ENCODE measurements around the gene EXOG. TPM values are rescaled to one million over a fixed set of nuclear protein-coding genes. Genes with fewer than 3 reads are reported as not detected.

Gene EXOG
- total and polyA plus RNA-seq, 2 of the 13 experiments (the other 11 are each of a cell fraction or from before 2014, with no cell fraction given) = 5.5 to 9.5 TPM

DNA sequence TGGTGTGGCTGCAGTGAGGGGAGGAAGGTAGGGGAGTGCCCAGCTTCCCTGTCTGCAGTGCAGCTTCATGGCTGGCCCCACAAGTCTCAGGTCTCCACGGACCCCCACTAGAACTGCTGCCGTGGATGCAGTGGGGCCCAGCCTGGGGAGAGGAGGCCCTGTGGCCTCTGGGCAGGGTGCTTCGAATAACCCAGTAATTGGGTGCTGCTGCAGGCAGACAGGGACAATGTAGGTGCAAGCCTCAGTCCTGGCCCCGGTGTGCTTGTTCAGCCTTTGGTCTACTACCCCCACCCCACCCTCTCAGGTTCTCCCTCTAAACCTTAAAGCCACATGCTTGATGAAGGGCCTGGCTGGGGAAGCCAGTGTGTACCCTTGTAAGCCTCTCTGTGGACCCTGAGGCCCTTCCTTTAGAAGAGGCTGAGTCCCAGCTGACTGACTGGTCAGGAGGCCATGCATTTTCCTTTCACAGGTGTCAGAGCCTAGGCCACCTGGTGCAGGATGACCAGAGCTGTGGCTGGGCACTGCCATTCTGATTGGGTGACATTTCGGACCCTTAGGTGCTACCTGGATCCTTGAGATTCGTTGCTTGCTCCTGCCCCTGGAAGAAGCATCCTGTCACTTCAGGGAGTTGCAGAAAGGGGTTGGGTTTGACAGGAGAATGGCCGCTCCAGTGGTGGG, 21.1 kb upstream of the EXOG start:
- Histone ChIP-seq H4K20me1 (ENCODE audit: insufficient read depth, low read length) (peaks cover 52% of the 10 kb centered on the region), H3K79me2 (ENCODE audit: insufficient read depth, low read length) (peaks cover 41% of the 10 kb centered on the region), H3K27ac (ENCODE audit: extremely low read length, insufficient read depth, low read length) (no peak overlapping the region), H3K4me1 (ENCODE audit: insufficient read depth, low read length) (peaks cover 42% of the 10 kb centered on the region), H2AFZ (ENCODE audit: low read length) (no peak overlapping the region), H3K9ac (ENCODE audit: insufficient read depth, low read depth, low read length) (no peak overlapping the region), H3K4me3 (replicated peaks in 1 of 3; ENCODE audit: insufficient read depth in 1 of 3, low read depth in 2 of 3, low read length in 3 of 3) (no peak overlapping the region), H3K9me3 (ENCODE audit: low read length) (no peaks in the 10 kb centered on the region), H3K27me3 (ENCODE audit: control insufficient read depth in 1 of 2, insufficient read depth in 2 of 2, low read length in 2 of 2) (no peaks in the 10 kb centered on the region), H3K36me3 (replicated peaks in 1 of 2; ENCODE audit: control insufficient read depth in 1 of 2, insufficient read depth in 2 of 2, low read length in 2 of 2) (peaks cover 8 to 19% of the 10 kb centered on the region in 2 experiments), H3K4me2 (ENCODE audit: low read depth, low read length) (no peak overlapping the region)
- CTCF ChIA-PET (ENCODE audit: low intra/inter-chr PET ratio, low total read pairs) = no interaction called here
- FAIRE-seq = no peak
- POLR2A ChIA-PET = no interaction called here
- in situ Hi-C loops (cut with HindIII; ENCODE audit: extremely low pct_ligation_motif_present, low pct_unique_long_range_greater_than_20kb) (loop anchor here (25.0 kb wide), 1 partner anchor 338 kb away; the partner anchor contains the start of genes ACAA1 and MYD88), intact Hi-C loops (cut with micrococcal nuclease; ENCODE audit: unreplicated experiment) (no loop called here)
- no peak for ATAC-seq
- TF ChIP-seq CHD2 (IDR thresholded peaks at IDR 0.05; ENCODE audit: low read depth, low read length) (no peak), ZNF564 (CRISPR knock-in tag; IDR thresholded peaks at IDR 0.05) (no peak), ZNF441 (CRISPR knock-in tag; IDR thresholded peaks at IDR 0.05; ENCODE audit: borderline replicate concordance) (no peak), KDM4B (CRISPR knock-in tag; IDR thresholded peaks at IDR 0.05) (no peak), ZNF383 (CRISPR knock-in tag; IDR thresholded peaks at IDR 0.05; ENCODE audit: borderline replicate concordance) (no peak)
- TF ChIP-seq, protein P1, sequence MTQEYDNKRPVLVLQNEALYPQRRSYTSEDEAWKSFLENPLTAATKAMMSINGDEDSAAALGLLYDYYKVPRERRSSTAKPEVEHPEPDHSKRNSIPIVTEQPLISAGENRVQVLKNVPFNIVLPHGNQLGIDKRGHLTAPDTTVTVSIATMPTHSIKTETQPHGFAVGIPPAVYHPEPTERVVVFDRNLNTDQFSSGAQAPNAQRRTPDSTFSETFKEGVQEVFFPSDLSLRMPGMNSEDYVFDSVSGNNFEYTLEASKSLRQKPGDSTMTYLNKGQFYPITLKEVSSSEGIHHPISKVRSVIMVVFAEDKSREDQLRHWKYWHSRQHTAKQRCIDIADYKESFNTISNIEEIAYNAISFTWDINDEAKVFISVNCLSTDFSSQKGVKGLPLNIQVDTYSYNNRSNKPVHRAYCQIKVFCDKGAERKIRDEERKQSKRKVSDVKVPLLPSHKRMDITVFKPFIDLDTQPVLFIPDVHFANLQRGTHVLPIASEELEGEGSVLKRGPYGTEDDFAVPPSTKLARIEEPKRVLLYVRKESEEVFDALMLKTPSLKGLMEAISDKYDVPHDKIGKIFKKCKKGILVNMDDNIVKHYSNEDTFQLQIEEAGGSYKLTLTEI (CRISPR knock-in tag; conservative IDR thresholded peaks at IDR 0.05) = no peak
- TF ChIP-seq, protein P2, sequence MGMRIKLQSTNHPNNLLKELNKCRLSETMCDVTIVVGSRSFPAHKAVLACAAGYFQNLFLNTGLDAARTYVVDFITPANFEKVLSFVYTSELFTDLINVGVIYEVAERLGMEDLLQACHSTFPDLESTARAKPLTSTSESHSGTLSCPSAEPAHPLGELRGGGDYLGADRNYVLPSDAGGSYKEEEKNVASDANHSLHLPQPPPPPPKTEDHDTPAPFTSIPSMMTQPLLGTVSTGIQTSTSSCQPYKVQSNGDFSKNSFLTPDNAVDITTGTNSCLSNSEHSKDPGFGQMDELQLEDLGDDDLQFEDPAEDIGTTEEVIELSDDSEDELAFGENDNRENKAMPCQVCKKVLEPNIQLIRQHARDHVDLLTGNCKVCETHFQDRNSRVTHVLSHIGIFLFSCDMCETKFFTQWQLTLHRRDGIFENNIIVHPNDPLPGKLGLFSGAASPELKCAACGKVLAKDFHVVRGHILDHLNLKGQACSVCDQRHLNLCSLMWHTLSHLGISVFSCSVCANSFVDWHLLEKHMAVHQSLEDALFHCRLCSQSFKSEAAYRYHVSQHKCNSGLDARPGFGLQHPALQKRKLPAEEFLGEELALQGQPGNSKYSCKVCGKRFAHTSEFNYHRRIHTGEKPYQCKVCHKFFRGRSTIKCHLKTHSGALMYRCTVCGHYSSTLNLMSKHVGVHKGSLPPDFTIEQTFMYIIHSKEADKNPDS (CRISPR knock-in tag; IDR thresholded peaks at IDR 0.05) = no peak
- TF ChIP-seq, protein P3, sequence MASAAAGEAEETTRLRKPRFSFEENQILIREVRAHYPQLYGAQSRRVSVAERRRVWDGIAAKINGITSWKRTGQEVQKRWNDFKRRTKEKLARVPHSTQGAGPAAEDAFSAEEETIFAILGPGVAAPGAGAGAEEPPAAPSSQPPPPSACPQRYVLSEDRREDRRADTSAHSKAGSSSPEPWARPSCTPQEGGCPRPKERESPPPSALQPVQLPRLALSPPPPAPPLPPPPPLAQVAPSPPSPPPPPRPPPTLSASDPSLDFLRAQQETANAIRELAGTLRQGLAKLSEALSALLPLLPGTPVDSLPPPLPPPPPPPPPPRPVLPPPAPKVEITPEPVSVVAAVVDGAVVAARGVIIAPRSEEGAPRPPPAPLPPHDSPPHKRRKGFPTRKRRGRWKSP (CRISPR knock-in tag; IDR thresholded peaks at IDR 0.05) = no peak
- no TSS peak for BruUV-seq (replicated peaks)
- WGBS (ENCODE audit: low lambda C conversion rate) = 96% methylated on average over 4 of the region's 7 CpGs
- no peak for DNase-seq (ENCODE audit: low spot score)
